H1 (cell line): ENCODE results near the gene EPN2. TPM values are rescaled to one million over a fixed set of nuclear protein-coding genes. Genes with fewer than 3 reads are reported as not detected.

Experiments
- SUZ12 ChIP-seq: fragments of 200-600 bp; sonication (generic); IDR thresholded peaks from 2 replicates; pipeline ENCODE4 v1.6.1; 2012; ENCODE audit warnings: mild to moderate bottlenecking, inconsistent platforms, low read length, moderate library complexity, mixed read lengths
- polyA plus RNA-seq, 7 experiments: library from polyadenylated mRNA; depleted of rRNA in 3 of 7; stranded (reverse) in 5 of 7; unstranded in 2 of 7; fragments of >200 nt in 5 of 7; fragments of 200-250 nt in 2 of 7; gene quantifications; 1 replicate in 5 of 7; 2 replicates in 1 of 7; 4 replicates in 1 of 7; pipeline versions ENCODE4 v1.2.1 to v1.2.3, GENCODE V29; 2011 to 2013; ENCODE audit warnings: missing spikeins in 2 of 7, mixed read lengths in 2 of 7
- total RNA-seq: library from RNA; stranded (reverse); fragmentation: NEBNext Ultra II Directional; extraction: Animal tissue kit (Norgen Biotek cat#: 25700); gene quantifications from 2 replicates; pipeline ENCODE4 v1.2.1, GENCODE V29; 2021

The EPN2 gene
- total and polyA plus RNA-seq, 2 of the 8 experiments (the other 6 are each of a cell fraction or from before 2014, with no cell fraction given), result 28.7 to 55.8 TPM

GRCh38 chr17:19383681-19384470 is 146.7 kb downstream of the EPN2 start (continued):
- no peak for TF ChIP-seq SUZ12
